IPS DF 6.9 (cell line): ENCODE measurements around the gene IGFBP1.
A peak's percentile ranks its signal among the peaks of the same experiment; 100 is the strongest.

ENCODE experiments used
- DNase-seq: peaks from one replicate; pipeline ENCODE4 v3.0.0-alpha.2; 2013; ENCODE audit warnings: low read depth, low spot score
- H3K27ac ChIP-seq: one replicate; pipeline ENCODE4 v1.5.1; 2013; ENCODE audit warnings: low read length, control low read depth
- H3K27me3 ChIP-seq: 2 replicates; pipeline ENCODE4 v1.6.1; 2013; ENCODE audit warnings: mild to moderate bottlenecking, low read length; ENCODE audit not compliant: control insufficient read depth, insufficient read depth
- H3K36me3 ChIP-seq: 2 replicates; pipeline ENCODE4 v1.6.1; 2013; ENCODE audit warnings: low read length; ENCODE audit not compliant: control insufficient read depth, insufficient read depth
- H3K4me1 ChIP-seq: 2 replicates; pipeline ENCODE4 v1.6.1; 2013; ENCODE audit warnings: low read length; ENCODE audit not compliant: control insufficient read depth, insufficient read depth
- H3K4me3 ChIP-seq: 2 replicates; pipeline ENCODE4 v1.5.1; 2013; ENCODE audit warnings: mild to moderate bottlenecking, low read length
- H3K9me3 ChIP-seq: 2 replicates; pipeline ENCODE4 v1.6.1; 2013; ENCODE audit warnings: low read length, inconsistent platforms; ENCODE audit not compliant: control insufficient read depth, insufficient read depth
- WGBS: extraction: QIAGEN DNeasy Blood & Tissue Kit; methylation state at CpG from one replicate; pipeline ENCODE4 v1.1.7; 2013; ENCODE audit warnings: mixed read lengths, missing lambda C conversion rate; ENCODE audit not compliant: insufficient read length, insufficient coverage; 5-methylcytosine and 5-hydroxymethylcytosine counted together

Gene IGFBP1

GRCh38 chr7:45880433-45880860, 7.8 kb upstream of the IGFBP1 start:
- Histone ChIP-seq H3K4me1 (no peaks in the 10 kb centered on the region; the same call in 1 of the 2 replicates), H3K4me3 (no peak overlapping the region), H3K27ac (no peak overlapping the region), H3K27me3 (no peaks in the 10 kb centered on the region), H3K36me3 (no peaks in the 10 kb centered on the region), H3K9me3 (no peaks in the 10 kb centered on the region; the same call in 1 of the 2 replicates)
- DNase-seq, result no peak
- WGBS, result no CpG with 5 or more reads among the region's 7 CpGs

- Histone ChIP-seq H3K36me3 (no peaks in the 10 kb centered on the region), H3K4me1 (no peaks in the 10 kb centered on the region; the same call in 1 of the 2 replicates), H3K9me3 (no peaks in the 10 kb centered on the region; the same call in 1 of the 2 replicates), H3K27me3 (no peaks in the 10 kb centered on the region), H3K4me3 (no peak overlapping the region), H3K27ac (no peak overlapping the region)
- no CpG with 5 or more reads among the region's 9 CpGs for WGBS
- no peak for DNase-seq
Observed at GRCh38 chr7:45881280-45881758, 7.0 kb upstream of the IGFBP1 start.

- H3K9me3 ChIP-seq, result no peaks in the 10 kb centered on the region; the same call in 1 of the 2 replicates
- no peaks in the 10 kb centered on the region; the same call in 1 of the 2 replicates for H3K27me3 ChIP-seq
- WGBS, result no CpG with 5 or more reads among the region's 12 CpGs
- H3K27ac ChIP-seq, result no peak overlapping the region
- no peak for DNase-seq
- H3K4me1 ChIP-seq, result no peaks in the 10 kb centered on the region; the same call in 1 of the 2 replicates
- no peak overlapping the region for H3K4me3 ChIP-seq
- no peaks in the 10 kb centered on the region for H3K36me3 ChIP-seq
Observed at GRCh38 chr7:45881759-45882464, 6.4 kb upstream of the IGFBP1 start.

- no CpG with 5 or more reads among the region's 5 CpGs for WGBS
- peaks cover 3% of the 10 kb centered on the region; the same call in 1 of the 2 replicates for H3K27me3 ChIP-seq
- no peaks in the 10 kb centered on the region for H3K36me3 ChIP-seq
- H3K27ac ChIP-seq, result no peak overlapping the region
- H3K4me1 ChIP-seq, result no peaks in the 10 kb centered on the region; the same call in 1 of the 2 replicates
- H3K4me3 ChIP-seq, result no peak overlapping the region
- no peak for DNase-seq
- H3K9me3 ChIP-seq, result no peaks in the 10 kb centered on the region; the same call in 1 of the 2 replicates
Observed at GRCh38 chr7:45882465-45882810, 5.8 kb upstream of the IGFBP1 start.

- Histone ChIP-seq H3K36me3 (no peaks in the 10 kb centered on the region), H3K27ac (no peak overlapping the region), H3K4me1 (no peaks in the 10 kb centered on the region; the same call in 1 of the 2 replicates), H3K27me3 (peaks cover 13% of the 10 kb centered on the region; the same call in 1 of the 2 replicates), H3K9me3 (no peaks in the 10 kb centered on the region), H3K4me3 (no peak overlapping the region)
- WGBS, result no CpG with 5 or more reads among the region's 4 CpGs
- DNase-seq, result no peak
Observed at GRCh38 chr7:45884136-45884535, 4.2 kb upstream of the IGFBP1 start.

- H3K27ac ChIP-seq, result no peak overlapping the region
- no CpG with 5 or more reads among the region's 7 CpGs for WGBS
- peaks cover 22% of the 10 kb centered on the region; the same call in 1 of the 2 replicates for H3K27me3 ChIP-seq
- DNase-seq, result no peak
- H3K4me1 ChIP-seq, result peaks cover 1% of the 10 kb centered on the region; the same call in 1 of the 2 replicates
- no peaks in the 10 kb centered on the region for H3K9me3 ChIP-seq
- no peaks in the 10 kb centered on the region for H3K36me3 ChIP-seq
- no peak overlapping the region for H3K4me3 ChIP-seq
Observed at GRCh38 chr7:45885264-45885882, 2.9 kb upstream of the IGFBP1 start.

- Histone ChIP-seq H3K4me1 (peaks cover 1% of the 10 kb centered on the region; the same call in 1 of the 2 replicates), H3K9me3 (no peaks in the 10 kb centered on the region), H3K27ac (no peak overlapping the region), H3K4me3 (no peak overlapping the region), H3K27me3 (peaks cover 25% of the 10 kb centered on the region; the same call in 1 of the 2 replicates), H3K36me3 (no peaks in the 10 kb centered on the region)
- no CpG with 5 or more reads among the region's 5 CpGs for WGBS
- no peak for DNase-seq
Observed at GRCh38 chr7:45886931-45887667, 1.2 kb upstream of the IGFBP1 start.

GRCh38 chr7:45888993-45889366, 692 bp downstream of the IGFBP1 start:
- H3K27ac ChIP-seq, result no peak overlapping the region
- H3K4me1 ChIP-seq, result 0 out of 2 replicates have a peak, but pooled peaks cover 1% of the 10 kb centered on the region
- WGBS, result no CpG with 5 or more reads among the region's 14 CpGs
- peaks cover 25% of the 10 kb centered on the region; the same call in 1 of the 2 replicates for H3K27me3 ChIP-seq
- H3K4me3 ChIP-seq, result peak overlapping the region; percentile 39
- H3K9me3 ChIP-seq, result no peaks in the 10 kb centered on the region
- DNase-seq, result no peak
- no peaks in the 10 kb centered on the region for H3K36me3 ChIP-seq

GRCh38 chr7:45889367-45890067, 1.2 kb downstream of the IGFBP1 start:
- DNase-seq, result no peak
- H3K27ac ChIP-seq, result no peak overlapping the region
- H3K4me1 ChIP-seq, result 0 out of 2 replicates have a peak, but pooled peaks cover 1% of the 10 kb centered on the region
- H3K27me3 ChIP-seq, result peaks cover 25% of the 10 kb centered on the region; the same call in 1 of the 2 replicates
- H3K9me3 ChIP-seq, result no peaks in the 10 kb centered on the region
- WGBS, result no CpG with 5 or more reads among the region's 8 CpGs
- no peaks in the 10 kb centered on the region for H3K36me3 ChIP-seq
- H3K4me3 ChIP-seq, result no peak overlapping the region
